ENCODE data around the gene SPTBN2.

The SPTBN2 gene

GRCh38 chr11:66723693-66724092 is 5.3 kb downstream of the SPTBN2 start:
- no peak for DNase-seq (ENCODE audit: low spot score)

- DNase-seq (ENCODE audit: low spot score) = no peak
These were observed 6.0 kb downstream of the SPTBN2 start for GRCh38 chr11:66722745-66723651.

GRCh38 chr11:66721939-66722338 is 7.1 kb downstream of the SPTBN2 start:
- no peak for DNase-seq (ENCODE audit: low spot score)

GRCh38 chr11:66720899-66721470 is 8.0 kb downstream of the SPTBN2 start:
- no peak for DNase-seq (ENCODE audit: low spot score)

GRCh38 chr11:66720223-66720898 is 8.7 kb downstream of the SPTBN2 start:
- DNase-seq (ENCODE audit: low spot score) = no peak

- DNase-seq (ENCODE audit: low spot score) = no peak
These were observed 9.7 kb downstream of the SPTBN2 start for GRCh38 chr11:66719111-66719872.

- DNase-seq (ENCODE audit: low spot score) = no peak
These were observed 10.6 kb downstream of the SPTBN2 start for GRCh38 chr11:66718320-66718971.

- no peak for DNase-seq (ENCODE audit: low spot score)
These were observed 11.1 kb downstream of the SPTBN2 start for GRCh38 chr11:66717925-66718319.

GRCh38 chr11:66716996-66717395 is 12.0 kb downstream of the SPTBN2 start:
- DNase-seq (ENCODE audit: low spot score) = no peak

- DNase-seq (ENCODE audit: low spot score) = peak; percentile 82
These were observed 13.5 kb downstream of the SPTBN2 start for GRCh38 chr11:66715346-66716085.

GRCh38 chr11:66713746-66714480 is 15.1 kb downstream of the SPTBN2 start:
- DNase-seq (ENCODE audit: low spot score) = no peak

GRCh38 chr11:66710384-66710930 is 18.6 kb downstream of the SPTBN2 start:
- no peak for DNase-seq (ENCODE audit: low spot score)

- DNase-seq (ENCODE audit: low spot score) = no peak
These were observed 20.3 kb downstream of the SPTBN2 start for GRCh38 chr11:66708701-66709100.

GRCh38 chr11:66708094-66708493 is 20.9 kb downstream of the SPTBN2 start:
- no peak for DNase-seq (ENCODE audit: low spot score)

- DNase-seq (ENCODE audit: low spot score) = no peak
These were observed 21.5 kb downstream of the SPTBN2 start for GRCh38 chr11:66707486-66707885.

- no peak for DNase-seq (ENCODE audit: low spot score)
These were observed 22.0 kb downstream of the SPTBN2 start for GRCh38 chr11:66706989-66707388.

GRCh38 chr11:66705587-66706335 is 23.3 kb downstream of the SPTBN2 start:
- no peak for DNase-seq (ENCODE audit: low spot score)

- DNase-seq (ENCODE audit: low spot score) = no peak
These were observed 24.2 kb downstream of the SPTBN2 start for GRCh38 chr11:66704659-66705360.

Data from D341Med (cell line).